WI38 (cell line): ENCODE measurements around the gene LRCH2.

Experiments
- H3K4me3 ChIP-seq: 2 replicates; pipeline ENCODE4 v1.5.1; 2011; ENCODE audit warnings: low read depth, mild to moderate bottlenecking, control low read depth, low read length
- TF ChIP-seq, protein P1 (sequence below): IDR thresholded peaks from 2 replicates; pipeline ENCODE4 v1.5.1; 2012; ENCODE audit warnings: low read depth, mild to moderate bottlenecking, control low read depth, low read length

LRCH2 gene

GRCh38 chrX:115134382-115134781, 99.5 kb downstream of the LRCH2 start:
- TF ChIP-seq, protein P1, sequence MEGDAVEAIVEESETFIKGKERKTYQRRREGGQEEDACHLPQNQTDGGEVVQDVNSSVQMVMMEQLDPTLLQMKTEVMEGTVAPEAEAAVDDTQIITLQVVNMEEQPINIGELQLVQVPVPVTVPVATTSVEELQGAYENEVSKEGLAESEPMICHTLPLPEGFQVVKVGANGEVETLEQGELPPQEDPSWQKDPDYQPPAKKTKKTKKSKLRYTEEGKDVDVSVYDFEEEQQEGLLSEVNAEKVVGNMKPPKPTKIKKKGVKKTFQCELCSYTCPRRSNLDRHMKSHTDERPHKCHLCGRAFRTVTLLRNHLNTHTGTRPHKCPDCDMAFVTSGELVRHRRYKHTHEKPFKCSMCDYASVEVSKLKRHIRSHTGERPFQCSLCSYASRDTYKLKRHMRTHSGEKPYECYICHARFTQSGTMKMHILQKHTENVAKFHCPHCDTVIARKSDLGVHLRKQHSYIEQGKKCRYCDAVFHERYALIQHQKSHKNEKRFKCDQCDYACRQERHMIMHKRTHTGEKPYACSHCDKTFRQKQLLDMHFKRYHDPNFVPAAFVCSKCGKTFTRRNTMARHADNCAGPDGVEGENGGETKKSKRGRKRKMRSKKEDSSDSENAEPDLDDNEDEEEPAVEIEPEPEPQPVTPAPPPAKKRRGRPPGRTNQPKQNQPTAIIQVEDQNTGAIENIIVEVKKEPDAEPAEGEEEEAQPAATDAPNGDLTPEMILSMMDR: no peak
- H3K4me3 ChIP-seq: no peak overlapping the region

DNA sequence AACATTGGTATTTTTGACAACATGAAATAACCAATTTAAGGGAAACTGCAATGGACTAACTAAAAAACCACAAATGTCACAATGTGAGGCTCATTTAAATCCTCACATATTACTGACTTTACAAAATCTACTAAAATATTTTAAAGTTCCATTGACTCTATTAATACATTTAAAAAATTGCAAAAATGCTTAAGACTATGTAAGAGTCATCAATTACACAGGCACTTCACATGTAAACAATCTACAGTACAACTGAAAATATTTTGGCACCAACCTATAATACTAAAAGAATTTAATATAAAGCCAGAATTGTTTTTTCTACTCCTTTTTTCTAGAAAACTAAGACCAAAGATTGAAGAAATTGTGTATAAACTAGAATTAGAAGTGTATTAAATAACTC, 121.5 kb downstream of the LRCH2 start:
- H3K4me3 ChIP-seq: no peak overlapping the region
- TF ChIP-seq, protein P1: no peak

DNA sequence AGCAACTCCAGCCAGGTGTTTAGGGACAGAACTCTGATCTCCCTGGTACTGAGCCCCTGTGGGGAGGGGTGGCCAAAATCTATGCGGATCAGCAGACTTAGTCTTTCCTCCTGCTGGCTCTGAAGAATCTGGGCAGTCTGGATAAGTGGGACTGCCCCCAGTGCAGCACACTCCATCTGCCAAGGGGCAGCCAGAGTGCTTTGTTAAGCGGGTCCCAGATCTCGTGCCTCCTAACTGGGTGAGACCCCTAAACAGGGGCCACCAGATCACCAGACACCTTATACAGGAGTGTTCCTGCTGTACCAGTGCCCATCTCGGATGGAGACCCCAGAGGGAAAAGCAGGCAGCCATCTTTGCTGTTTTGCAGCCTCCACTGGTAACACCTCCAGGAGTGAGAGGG, 135.0 kb downstream of the LRCH2 start:
- no peak overlapping the region for H3K4me3 ChIP-seq
- TF ChIP-seq, protein P1: no peak

- TF ChIP-seq, protein P1: no peak
- H3K4me3 ChIP-seq: no peak overlapping the region
Measured at GRCh38 chrX:115093191-115093590, 140.7 kb downstream of the LRCH2 start.

GRCh38 chrX:115089419-115089818, 144.5 kb downstream of the LRCH2 start:
- TF ChIP-seq, protein P1: no peak

DNA sequence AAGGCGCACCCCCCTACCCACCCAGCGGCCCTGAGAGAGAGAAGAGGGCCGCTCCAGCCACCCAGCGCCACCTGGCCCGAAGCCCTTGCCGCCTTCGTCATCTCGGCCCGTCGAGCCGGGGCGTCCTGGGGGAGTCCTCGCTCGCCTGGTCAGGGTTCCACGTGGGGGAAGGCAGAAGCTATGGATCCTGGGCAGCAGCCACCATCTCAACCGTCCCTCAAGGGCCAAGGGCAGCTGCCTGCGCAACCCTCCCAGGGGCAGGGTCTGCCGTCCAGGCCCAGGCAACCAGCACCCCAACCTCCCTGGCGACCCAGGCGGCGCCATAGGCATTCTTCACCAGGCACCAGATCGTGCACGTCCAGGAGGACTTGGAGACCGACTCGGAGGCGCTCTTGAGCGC, 165.0 kb downstream of the LRCH2 start:
- H3K4me3 ChIP-seq: no peak overlapping the region

More at GRCh38 chrX:115089419-115089818, 144.5 kb downstream of the LRCH2 start:
- no peak overlapping the region for H3K4me3 ChIP-seq

GRCh38 chrX:115067812-115068211, 166.1 kb downstream of the LRCH2 start:
- H3K4me3 ChIP-seq: no peak overlapping the region
- TF ChIP-seq, protein P1: no peak

More for the DNA sequence above, 165.0 kb downstream of the LRCH2 start:
- TF ChIP-seq, protein P1: no peak
